ENCODE data around the gene ITGA2B. TPM values are rescaled to one million over a fixed set of nuclear protein-coding genes. Genes with fewer than 3 reads are reported as not detected.
A peak's percentile ranks its signal among the peaks of the same experiment; 100 is the strongest.

Gene ITGA2B
- 1 to 10 TPM; 1.0 to 1.4 TPM for total RNA-seq

- Mint-ChIP-seq H3K36me3 (no peaks in the 10 kb centered on the region), H3K4me1 (ENCODE audit: low read depth) (peaks cover 22% of the 10 kb centered on the region), H3K4me3 (no peak within 1 kb of the TSS), H3K27me3 (peaks cover 15% of the 10 kb centered on the region), H3K27ac (no peak within 1 kb of the TSS), H3K9me3 (no peaks in the 10 kb centered on the region)
- ChIA-PET POLR2A (interaction anchor here (0.6 kb wide), 1 partner anchor 298 kb away, joined by 3 read pairs; no protein-coding TSS in a partner anchor), CTCF (interaction anchor here (1.7 kb wide), 1 partner anchor 26 kb away, joined by 8 read pairs; the partner anchor contains the start of gene FAM171A2)
- intact Hi-C loops (cut with micrococcal nuclease): loop anchor here (5.0 kb wide), 1 partner anchor 113 kb away; the partner anchor contains the start of gene GPATCH8
- no peak for DNase-seq
Observed at GRCh38 chr17:44389281-44389680, at the start of gene ITGA2B. TSS of gene ITGA2B (minus strand) at chr17:44389649. CDS start at chr17:44389473, 176 bp downstream.

- Mint-ChIP-seq H3K4me3 (no peak overlapping the region), H3K4me1 (ENCODE audit: low read depth) (peaks cover 16% of the 10 kb centered on the region), H3K27me3 (no peaks in the 10 kb centered on the region), H3K27ac (peak overlapping the region; percentile 21), H3K9me3 (no peaks in the 10 kb centered on the region), H3K36me3 (peaks cover 10% of the 10 kb centered on the region)
- ChIA-PET CTCF (no interaction called here), POLR2A (interaction anchor here (1.0 kb wide), 1 partner anchor 22 kb away, joined by 3 read pairs; no protein-coding TSS in a partner anchor)
- intact Hi-C loops (cut with micrococcal nuclease): no loop called here
- DNase-seq: no peak
Observed at GRCh38 chr17:44439168-44439567, 49.7 kb upstream of the ITGA2B start.

GRCh38 chr17:44438636-44439035, 49.2 kb upstream of the ITGA2B start:
- peaks cover 11% of the 10 kb centered on the region for H3K36me3 Mint-ChIP-seq
- H3K9me3 Mint-ChIP-seq: no peaks in the 10 kb centered on the region
- POLR2A ChIA-PET: no interaction called here
- DNase-seq: peak; percentile 16
- CTCF ChIA-PET: no interaction called here
- no peak overlapping the region for H3K27ac Mint-ChIP-seq
- no peaks in the 10 kb centered on the region for H3K27me3 Mint-ChIP-seq
- no peak overlapping the region for H3K4me3 Mint-ChIP-seq
- H3K4me1 Mint-ChIP-seq (ENCODE audit: low read depth): peaks cover 16% of the 10 kb centered on the region
- intact Hi-C loops (cut with micrococcal nuclease): no loop called here

- Mint-ChIP-seq H3K27ac (no peak overlapping the region), H3K36me3 (peaks cover 21% of the 10 kb centered on the region), H3K27me3 (no peaks in the 10 kb centered on the region), H3K4me1 (ENCODE audit: low read depth) (peaks cover 16% of the 10 kb centered on the region), H3K4me3 (no peak overlapping the region), H3K9me3 (no peaks in the 10 kb centered on the region)
- intact Hi-C loops (cut with micrococcal nuclease): no loop called here
- POLR2A ChIA-PET: no interaction called here
- no peak for DNase-seq
- CTCF ChIA-PET: interaction anchor here (0.9 kb wide), 1 partner anchor 91 kb away, joined by 3 read pairs; no protein-coding TSS in a partner anchor
Observed at GRCh38 chr17:44436336-44436735, 46.9 kb upstream of the ITGA2B start.

GRCh38 chr17:44432254-44433157, 43.1 kb upstream of the ITGA2B start:
- CTCF ChIA-PET: interaction anchor here (0.8 to 1.0 kb wide), 2 partner anchors 13 to 341 kb away, joined by 3 read pairs; no protein-coding TSS in a partner anchor
- Mint-ChIP-seq H3K4me3 (no peak overlapping the region), H3K36me3 (peaks cover 24% of the 10 kb centered on the region)

GRCh38 chr17:44424828-44425461, 35.5 kb upstream of the ITGA2B start:
- intact Hi-C loops (cut with micrococcal nuclease): no loop called here
- Mint-ChIP-seq H3K36me3 (peaks cover 25% of the 10 kb centered on the region), H3K9me3 (no peaks in the 10 kb centered on the region), H3K4me1 (ENCODE audit: low read depth) (peaks cover 23% of the 10 kb centered on the region), H3K27ac (peak overlapping the region; percentile 57), H3K27me3 (no peaks in the 10 kb centered on the region), H3K4me3 (no peak overlapping the region)
- ChIA-PET POLR2A (no interaction called here), CTCF (no interaction called here)
- DNase-seq: no peak

More at GRCh38 chr17:44432254-44433157, 43.1 kb upstream of the ITGA2B start:
- intact Hi-C loops (cut with micrococcal nuclease): no loop called here
- POLR2A ChIA-PET: no interaction called here
- Mint-ChIP-seq H3K27ac (no peak overlapping the region), H3K27me3 (no peaks in the 10 kb centered on the region), H3K4me1 (ENCODE audit: low read depth) (no peaks in the 10 kb centered on the region), H3K9me3 (no peaks in the 10 kb centered on the region)
- DNase-seq: no peak

GRCh38 chr17:44417553-44417952, 28.1 kb upstream of the ITGA2B start:
- Mint-ChIP-seq H3K4me1 (ENCODE audit: low read depth) (peaks cover 16% of the 10 kb centered on the region), H3K9me3 (no peaks in the 10 kb centered on the region), H3K27ac (peak overlapping the region; percentile 54), H3K36me3 (peaks cover 8% of the 10 kb centered on the region), H3K4me3 (no peak overlapping the region), H3K27me3 (no peaks in the 10 kb centered on the region)
- ChIA-PET POLR2A (no interaction called here), CTCF (interaction anchor here (0.6 to 0.8 kb wide), 2 partner anchors 28 to 54 kb away, joined by 3 read pairs; partner anchors contain the start of gene FAM171A2)
- intact Hi-C loops (cut with micrococcal nuclease): loop anchor here (2.0 to 5.0 kb wide), 2 partner anchors 15 to 85 kb away; partner anchors contain the start of gene GPATCH8
- peak; percentile 52 for DNase-seq

- Mint-ChIP-seq H3K9me3 (no peaks in the 10 kb centered on the region), H3K4me3 (no peak overlapping the region), H3K27ac (no peak overlapping the region), H3K4me1 (ENCODE audit: low read depth) (peaks cover 16% of the 10 kb centered on the region), H3K36me3 (peaks cover 8% of the 10 kb centered on the region), H3K27me3 (no peaks in the 10 kb centered on the region)
- intact Hi-C loops (cut with micrococcal nuclease): loop anchor here (2.0 to 5.0 kb wide), 2 partner anchors 14 to 86 kb away; partner anchors contain the start of gene GPATCH8
- POLR2A ChIA-PET: no interaction called here
- CTCF ChIA-PET: interaction anchor here (0.6 to 1.2 kb wide), 2 partner anchors 106 to 256 kb away, joined by 3 to 4 read pairs; no protein-coding TSS in a partner anchor
- no peak for DNase-seq
Observed at GRCh38 chr17:44416558-44417289, 27.3 kb upstream of the ITGA2B start.

- no peak overlapping the region for H3K27ac Mint-ChIP-seq
- no peak for DNase-seq
- no peaks in the 10 kb centered on the region for H3K27me3 Mint-ChIP-seq
- no peak overlapping the region for H3K4me3 Mint-ChIP-seq
- peaks cover 14% of the 10 kb centered on the region for H3K4me1 Mint-ChIP-seq (ENCODE audit: low read depth)
- intact Hi-C loops (cut with micrococcal nuclease): loop anchor here (5.0 kb wide), 1 partner anchor 88 kb away; the partner anchor contains the start of gene GPATCH8
- ChIA-PET POLR2A (no interaction called here), CTCF (no interaction called here)
- H3K9me3 Mint-ChIP-seq: no peaks in the 10 kb centered on the region
- H3K36me3 Mint-ChIP-seq: peaks cover 5% of the 10 kb centered on the region
Observed at GRCh38 chr17:44414394-44415155, 25.1 kb upstream of the ITGA2B start.

- no peak for DNase-seq
- no peaks in the 10 kb centered on the region for H3K9me3 Mint-ChIP-seq
- intact Hi-C loops (cut with micrococcal nuclease): no loop called here
- peaks cover 4% of the 10 kb centered on the region for H3K36me3 Mint-ChIP-seq
- H3K4me3 Mint-ChIP-seq: no peak overlapping the region
- ChIA-PET POLR2A (interaction anchor here (0.6 kb wide), 1 partner anchor 38 kb away, joined by 4 read pairs; no protein-coding TSS in a partner anchor), CTCF (interaction anchor here (1.9 kb wide), 1 partner anchor 46 kb away, joined by 5 read pairs; no protein-coding TSS in a partner anchor)
- no peaks in the 10 kb centered on the region for H3K27me3 Mint-ChIP-seq
- H3K4me1 Mint-ChIP-seq (ENCODE audit: low read depth): no peaks in the 10 kb centered on the region
- H3K27ac Mint-ChIP-seq: no peak overlapping the region
Observed at GRCh38 chr17:44409309-44410028, 20.0 kb upstream of the ITGA2B start.

All from activated CD4-positive, alpha-beta memory T cell treated with anti-CD3 and anti-CD28 coated beads for 36 hours (primary cell).